IMR-90 (cell line): ENCODE measurements around the gene FARP1. TPM values are rescaled to one million over a fixed set of nuclear protein-coding genes. Genes with fewer than 3 reads are reported as not detected.

ENCODE experiments used
- ATAC-seq: fragments of 200-7000 bp; cut with Tn5 transposase; 2 replicates; pipeline ENCODE4 v1.9.1; 2020; ENCODE audit warnings: low read depth, mild to moderate bottlenecking, moderate library complexity
- BruUV-seq: library from RNA; stranded (reverse); fragments of 400-500 nt; replicated peaks from 2 replicates; lab custom pipeline; 2021; lab: Mats Ljungman, UMichigan
- CTCF ChIA-PET: fragments of 300-600 bp; formaldehyde crosslinking; extraction: SDS; loops from one replicate; lab custom pipeline; 2021; ENCODE audit warnings: antibody characterized with exemption; lab: Yijun Ruan, JAX
- POLR2A ChIA-PET: fragments of 300-600 bp; sonication (Branson Sonifier 250); formaldehyde crosslinking; loops from one replicate; lab custom pipeline; 2022; ENCODE audit warnings: antibody characterized with exemption; ENCODE audit not compliant: unreplicated experiment; lab: Charles Lee
- DNase-seq: peaks from one replicate; pipeline ENCODE4 v3.0.0; 2013
- H2AFZ ChIP-seq: replicated peaks from 2 replicates; pipeline ENCODE3; 2013; ENCODE audit warnings: low read length, mild to moderate bottlenecking; ENCODE audit not compliant: poor library complexity
- H2AK5ac ChIP-seq: 2 replicates; pipeline ENCODE4 v1.6.1; 2013; ENCODE audit warnings: low read depth, low read length, inconsistent platforms
- H2AK9ac ChIP-seq: replicated peaks from 2 replicates; pipeline ENCODE3; 2013; ENCODE audit warnings: mild to moderate bottlenecking, low read depth, low read length, moderate library complexity; ENCODE audit not compliant: poor library complexity
- H2BK120ac ChIP-seq: 2 replicates; pipeline ENCODE4 v1.6.1; 2013; ENCODE audit warnings: low read depth, low read length, inconsistent platforms
- H2BK15ac ChIP-seq: 3 replicates; pipeline ENCODE4 v1.6.1; 2013; ENCODE audit warnings: low read depth, low read length, inconsistent platforms
- H2BK20ac ChIP-seq: 2 replicates; pipeline ENCODE4 v1.6.1; 2013; ENCODE audit warnings: low read depth, mild to moderate bottlenecking, inconsistent platforms, low read length, moderate library complexity
- H2BK5ac ChIP-seq: 2 replicates; pipeline ENCODE4 v1.6.1; 2013; ENCODE audit warnings: mild to moderate bottlenecking, low read depth, low read length, inconsistent platforms; ENCODE audit not compliant: poor library complexity, severe bottlenecking
- H3K14ac ChIP-seq: replicated peaks from 2 replicates; pipeline ENCODE4 v1.6.1; 2013; ENCODE audit warnings: low read depth, low read length, inconsistent platforms
- H3K18ac ChIP-seq: 2 replicates; pipeline ENCODE4 v1.6.1; 2013; ENCODE audit warnings: low read depth, low read length, control low read depth
- H3K23ac ChIP-seq: 2 replicates; pipeline ENCODE4 v1.6.1; 2013; ENCODE audit warnings: low read depth, low read length, inconsistent platforms
- H3K27ac ChIP-seq: 2 replicates; pipeline ENCODE4 v1.5.1; 2013; ENCODE audit warnings: mild to moderate bottlenecking, control low read depth, low read length; ENCODE audit not compliant: insufficient read depth
- H3K27me3 ChIP-seq: 2 replicates; pipeline ENCODE4 v1.6.1; 2013; ENCODE audit warnings: low read length; ENCODE audit not compliant: control insufficient read depth, insufficient read depth
- H3K36me3 ChIP-seq: 2 replicates; pipeline ENCODE4 v1.6.1; 2013; ENCODE audit warnings: low read length, mixed read lengths; ENCODE audit not compliant: control insufficient read depth, insufficient read depth
- H3K4ac ChIP-seq: 2 replicates; pipeline ENCODE4 v1.6.1; 2013; ENCODE audit warnings: low read depth, low read length, inconsistent platforms
- H3K4me1 ChIP-seq: 2 replicates; pipeline ENCODE4 v1.6.1; 2013; ENCODE audit warnings: low read length, mixed read lengths; ENCODE audit not compliant: control insufficient read depth, insufficient read depth
- H3K4me2 ChIP-seq: 2 replicates; pipeline ENCODE4 v1.6.1; 2013; ENCODE audit warnings: low read depth, mild to moderate bottlenecking, control low read depth, low read length, moderate library complexity
- H3K4me3 ChIP-seq: 2 replicates; pipeline ENCODE4 v1.5.1; 2013; ENCODE audit warnings: low read depth, mild to moderate bottlenecking, control low read depth, low read length, moderate library complexity; ENCODE audit not compliant: insufficient read depth
- H3K56ac ChIP-seq: 2 replicates; pipeline ENCODE4 v1.6.1; 2013; ENCODE audit warnings: low read length, inconsistent platforms; ENCODE audit not compliant: insufficient read depth; ENCODE audit errors: extremely low read depth
- H3K79me1 ChIP-seq, 2 experiments: 2 replicates each; pipeline ENCODE4 v1.6.1; 2013; ENCODE audit warnings: low read length in 2 of 2, inconsistent platforms in 1 of 2, low read depth in 1 of 2
- H3K9ac ChIP-seq: 2 replicates; pipeline ENCODE4 v1.6.1; 2013; ENCODE audit warnings: low read depth, low read length, control low read depth
- H3K9me1 ChIP-seq: 2 replicates; pipeline ENCODE4 v1.6.1; 2013; ENCODE audit warnings: low read length, inconsistent platforms; ENCODE audit not compliant: insufficient read depth
- H3K9me3 ChIP-seq: 2 replicates; pipeline ENCODE4 v1.6.1; 2013; ENCODE audit warnings: low read length; ENCODE audit not compliant: control insufficient read depth, insufficient read depth
- H4K20me1 ChIP-seq: 2 replicates; pipeline ENCODE4 v1.6.1; 2013; ENCODE audit warnings: low read length, inconsistent platforms; ENCODE audit not compliant: insufficient read depth
- H4K5ac ChIP-seq: 2 replicates; pipeline ENCODE4 v1.6.1; 2013; ENCODE audit warnings: mild to moderate bottlenecking, low read depth, low read length, control low read depth
- H4K8ac ChIP-seq, 2 experiments: 2 replicates each; pipeline ENCODE4 v1.6.1; 2013; ENCODE audit warnings: low read depth in 2 of 2, low read length in 2 of 2, control low read depth in 1 of 2, inconsistent platforms in 1 of 2
- H4K91ac ChIP-seq: 2 replicates; pipeline ENCODE4 v1.6.1; 2013; ENCODE audit warnings: low read depth, low read length, inconsistent platforms; ENCODE audit not compliant: insufficient read depth
- MAFK ChIP-seq: IDR thresholded peaks from 2 replicates; pipeline ENCODE4 v1.6.1; 2012; ENCODE audit warnings: low read depth, low read length, improper control_type of control experiment
- POLR2A ChIP-seq: IDR thresholded peaks from 2 replicates; pipeline ENCODE4 v1.6.1; 2012; ENCODE audit warnings: mild to moderate bottlenecking, low read depth, low read length
- WGBS, 2 experiments: methylation state at CpG; one replicate each; pipeline versions ENCODE4 v1.1.5 to v1.1.7; 2013; ENCODE audit warnings: missing lambda C conversion rate in 2 of 2; ENCODE audit not compliant: insufficient read length in 1 of 2; ENCODE audit errors: extremely low coverage in 2 of 2; 5-methylcytosine and 5-hydroxymethylcytosine counted together
- dilution Hi-C: fragments of 300-500 bp; cut with HindIII; formaldehyde crosslinking; loops from one replicate; pipeline ENCODE4 v1.14.3; 2018; ENCODE audit warnings: low sequenced_read_pairs; ENCODE audit not compliant: unreplicated experiment
- in situ Hi-C: fragments of 300-500 bp; cut with MboI; formaldehyde crosslinking; loops from 3 replicates; pipeline ENCODE4 v1.14.3; 2019; ENCODE audit warnings: low sequenced_read_pairs, inconsistent platforms, mixed read lengths
- intact Hi-C: fragments of 100-400 bp; cut with micrococcal nuclease; formaldehyde crosslinking; loops from 2 replicates; pipeline ENCODE4 v1.10.0; 2022
- polyA plus RNA-seq, 3 experiments: library from polyadenylated mRNA; depleted of rRNA; stranded (reverse); fragments of >200 nt; gene quantifications; 2 replicates each; pipeline ENCODE4 v1.2.3, GENCODE V29; 2012; ENCODE audit warnings: low replicate concordance in 1 of 3
- total RNA-seq: library from RNA; depleted of rRNA; stranded (reverse); fragments of >200 nt; gene quantifications from 2 replicates; pipeline ENCODE4 v1.2.3, GENCODE V29; 2012

FARP1 gene
- total and polyA plus RNA-seq, 2 of the 4 experiments (the other 2 are of a cell fraction), result 39.6 to 57.0 TPM

DNA sequence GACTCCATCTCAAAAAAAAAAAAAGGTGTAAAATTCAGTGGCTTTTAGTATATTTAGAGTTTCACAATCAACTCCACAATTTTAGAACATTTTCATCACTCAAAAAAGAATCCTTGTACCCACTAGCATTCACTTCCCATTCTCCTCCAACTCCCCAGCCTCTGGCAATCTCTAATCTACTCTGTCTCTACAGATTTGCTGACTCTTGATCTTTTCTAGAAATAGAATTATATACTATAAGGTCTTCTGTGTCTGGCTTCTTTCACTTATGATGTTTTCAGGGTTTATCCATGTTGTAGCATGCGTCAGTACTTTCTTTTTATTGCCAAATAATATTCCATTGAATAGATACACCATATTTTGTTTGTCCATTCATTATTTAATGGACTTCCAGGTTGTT, 8.0 kb upstream of the FARP1 start:
- H3K14ac ChIP-seq, result no peak overlapping the region
- H4K20me1 ChIP-seq, result no peaks in the 10 kb centered on the region
- no peak overlapping the region for H3K23ac ChIP-seq
- no peaks in the 10 kb centered on the region for H3K36me3 ChIP-seq
- dilution Hi-C loops, result no loop called here
- intact Hi-C loops, result loop anchor here (5.0 kb wide), 1 partner anchor 477 kb away; no protein-coding TSS in a partner anchor
- DNase-seq, result no peak
- H3K4me1 ChIP-seq, result no peaks in the 10 kb centered on the region
- no CpG with 5 or more reads among the region's 1 CpG for WGBS, 2 experiments
- no peak overlapping the region for H3K27ac ChIP-seq
- no peak overlapping the region for H2AK5ac ChIP-seq
- no peak overlapping the region for H2BK20ac ChIP-seq
- H3K79me1 ChIP-seq, result no peaks in the 10 kb centered on the region
- no peak overlapping the region for H3K9ac ChIP-seq
- H3K56ac ChIP-seq, result no peak overlapping the region
- no peak overlapping the region for H3K4me2 ChIP-seq
- no peak overlapping the region for H2BK15ac ChIP-seq
- H4K5ac ChIP-seq, result no peak overlapping the region
- BruUV-seq, result no TSS peak
- no peak overlapping the region for H2AK9ac ChIP-seq
- no peaks in the 10 kb centered on the region; the same call in 1 of the 2 replicates for H3K27me3 ChIP-seq
- POLR2A ChIA-PET, result no interaction called here
- no peak overlapping the region for H2AFZ ChIP-seq
- no peaks in the 10 kb centered on the region for H3K9me3 ChIP-seq
- no peak overlapping the region for H3K18ac ChIP-seq
- TF ChIP-seq POLR2A, result no peak
- TF ChIP-seq MAFK, result peak; percentile 53
- CTCF ChIA-PET, result no interaction called here
- ATAC-seq, result no peak
- H2BK120ac ChIP-seq, result no peak overlapping the region
- H3K9me1 ChIP-seq, result no peaks in the 10 kb centered on the region
- H3K4ac ChIP-seq, result no peak overlapping the region
- no peak overlapping the region for H3K4me3 ChIP-seq
- in situ Hi-C loops, result loop anchor here (25.0 kb wide), 2 partner anchors 527 to 702 kb away; no protein-coding TSS in a partner anchor
- H4K91ac ChIP-seq, result no peak overlapping the region
- H4K8ac ChIP-seq, result no peak overlapping the region
- no peak overlapping the region for H2BK5ac ChIP-seq
